ENCODE data around the gene TTC3. TPM values are rescaled to one million over a fixed set of nuclear protein-coding genes. Genes with fewer than 3 reads are reported as not detected.

TTC3 gene
- total RNA-seq, 2 experiments from 2014 or later, result 70.2 to 74.0 TPM

GRCh38 chr21:37145635-37146111, 72.6 kb downstream of the TTC3 start:
- H3K36me3 Mint-ChIP-seq (ENCODE audit: low read depth), result peaks cover 51% of the 10 kb centered on the region
- intact Hi-C loops (cut with micrococcal nuclease), result no loop called here
- H3K4me1 Mint-ChIP-seq (ENCODE audit: low read depth), result peaks cover 10% of the 10 kb centered on the region
- H3K27me3 Mint-ChIP-seq, result no peaks in the 10 kb centered on the region
- CTCF ChIA-PET, result no interaction called here
- ATAC-seq (no peak), DNase-seq (no peak)
- TF ChIP-seq CTCF (IDR thresholded peaks at IDR 0.05), result no peak
- POLR2A ChIA-PET, result interaction anchor here (1.0 to 1.4 kb wide), 2 partner anchors 13 to 180 kb away, joined by 3 read pairs; no protein-coding TSS in a partner anchor
- H3K27ac Mint-ChIP-seq, result no peak overlapping the region
- H3K9me3 Mint-ChIP-seq, result no peaks in the 10 kb centered on the region
- no peak overlapping the region for H3K4me3 Mint-ChIP-seq

GRCh38 chr21:37146320-37147235, 73.5 kb downstream of the TTC3 start:
- no peaks in the 10 kb centered on the region for H3K9me3 Mint-ChIP-seq
- no peak for TF ChIP-seq CTCF (IDR thresholded peaks at IDR 0.05)
- H3K27me3 Mint-ChIP-seq, result no peaks in the 10 kb centered on the region
- H3K36me3 Mint-ChIP-seq (ENCODE audit: low read depth), result peaks cover 50% of the 10 kb centered on the region
- intact Hi-C loops (cut with micrococcal nuclease), result no loop called here
- CTCF ChIA-PET, result interaction anchor here (0.8 kb wide), 1 partner anchor 34 kb away, joined by 3 read pairs; no protein-coding TSS in a partner anchor
- peak overlapping the region; percentile 23 for H3K27ac Mint-ChIP-seq
- DNase-seq, result no peak
- no peak for ATAC-seq
- POLR2A ChIA-PET, result no interaction called here
- no peak overlapping the region for H3K4me3 Mint-ChIP-seq
- H3K4me1 Mint-ChIP-seq (ENCODE audit: low read depth), result peaks cover 10% of the 10 kb centered on the region

GRCh38 chr21:37149411-37149810, 76.4 kb downstream of the TTC3 start:
- CTCF ChIA-PET, result no interaction called here
- H3K36me3 Mint-ChIP-seq (ENCODE audit: low read depth), result peaks cover 38% of the 10 kb centered on the region
- H3K27me3 Mint-ChIP-seq, result no peaks in the 10 kb centered on the region
- peaks cover 10% of the 10 kb centered on the region for H3K4me1 Mint-ChIP-seq (ENCODE audit: low read depth)
- intact Hi-C loops (cut with micrococcal nuclease), result no loop called here
- no peak for DNase-seq
- no peak overlapping the region for H3K27ac Mint-ChIP-seq
- H3K4me3 Mint-ChIP-seq, result no peak overlapping the region
- TF ChIP-seq CTCF (IDR thresholded peaks at IDR 0.05), result no peak
- POLR2A ChIA-PET, result no interaction called here
- no peak for ATAC-seq
- H3K9me3 Mint-ChIP-seq, result no peaks in the 10 kb centered on the region

- Mint-ChIP-seq H3K4me3 (no peak overlapping the region), H3K27me3 (no peaks in the 10 kb centered on the region), H3K9me3 (no peaks in the 10 kb centered on the region), H3K27ac (no peak overlapping the region), H3K4me1 (ENCODE audit: low read depth) (no peaks in the 10 kb centered on the region), H3K36me3 (ENCODE audit: low read depth) (peaks cover 31% of the 10 kb centered on the region)
- ATAC-seq (no peak), DNase-seq (no peak)
- ChIA-PET POLR2A (interaction anchor here (0.6 kb wide), 1 partner anchor 22 kb away, joined by 4 read pairs; no protein-coding TSS in a partner anchor), CTCF (no interaction called here)
- intact Hi-C loops (cut with micrococcal nuclease), result no loop called here
- no peak for TF ChIP-seq CTCF (IDR thresholded peaks at IDR 0.05)
Measured at GRCh38 chr21:37153196-37153934, 80.3 kb downstream of the TTC3 start.
